GM12873 (cell line): ENCODE data around the gene FGFR4.

ENCODE experiments used
- CTCF ChIP-seq: IDR thresholded peaks from 2 replicates; pipeline ENCODE4 v1.5.1; 2012; ENCODE audit warnings: low read depth, mild to moderate bottlenecking, moderate library complexity, low read length, control low read depth; ENCODE audit not compliant: insufficient read depth; ENCODE audit errors: missing control alignments

Gene FGFR4

GRCh38 chr5:177092178-177093081 lies 5.7 kb downstream of the FGFR4 start:
- no peak for TF ChIP-seq CTCF

- no peak for TF ChIP-seq CTCF
Measured at GRCh38 chr5:177093082-177093712, 6.5 kb downstream of the FGFR4 start.

GRCh38 chr5:177093803-177094202 lies 7.1 kb downstream of the FGFR4 start:
- no peak for TF ChIP-seq CTCF

- TF ChIP-seq CTCF, result no peak
Measured at GRCh38 chr5:177094224-177095087, 7.7 kb downstream of the FGFR4 start.

- TF ChIP-seq CTCF, result no peak
Measured at GRCh38 chr5:177095088-177095669, 8.5 kb downstream of the FGFR4 start.

- TF ChIP-seq CTCF, result no peak
Measured at GRCh38 chr5:177096162-177097015, 9.7 kb downstream of the FGFR4 start.
